K562 (cell line): ENCODE results near the gene TM4SF4.

Experiments used
- MTA2 ChIP-seq: fragments of 450-650 bp; IDR thresholded peaks from 2 replicates; pipeline ENCODE4 v1.6.1; 2016; ENCODE audit warnings: low read depth
- POLR2AphosphoS5 ChIP-seq: IDR thresholded peaks from 2 replicates; pipeline ENCODE4 v1.6.1; 2011; ENCODE audit warnings: mild to moderate bottlenecking, low read depth, low read length, moderate library complexity; ENCODE audit not compliant: control insufficient read depth, insufficient read depth
- TRIM28 ChIP-seq: fragments of 450-650 bp; IDR thresholded peaks from 2 replicates; pipeline ENCODE4 v1.6.1; 2017
- ZFP36 ChIP-seq: fragments of 150-350 bp; IDR thresholded peaks from 2 replicates; pipeline ENCODE4 v1.6.1; 2018; ENCODE audit warnings: low read length, low read depth; ENCODE audit not compliant: partially characterized antibody
- TF ChIP-seq, protein P1 (sequence below), 2 experiments: IDR thresholded peaks; 2 replicates each; pipeline ENCODE4 v1.6.1; 2011; ENCODE audit warnings: borderline replicate concordance in 1 of 2, control low read depth in 1 of 2, low read depth in 1 of 2, low read length in 1 of 2, mild to moderate bottlenecking in 1 of 2, mixed read lengths in 1 of 2, moderate library complexity in 1 of 2; ENCODE audit not compliant: insufficient read depth in 1 of 2, insufficient read length in 1 of 2, poor library complexity in 1 of 2, severe bottlenecking in 1 of 2; ENCODE audit errors: extremely low read depth in 1 of 2

DNA sequence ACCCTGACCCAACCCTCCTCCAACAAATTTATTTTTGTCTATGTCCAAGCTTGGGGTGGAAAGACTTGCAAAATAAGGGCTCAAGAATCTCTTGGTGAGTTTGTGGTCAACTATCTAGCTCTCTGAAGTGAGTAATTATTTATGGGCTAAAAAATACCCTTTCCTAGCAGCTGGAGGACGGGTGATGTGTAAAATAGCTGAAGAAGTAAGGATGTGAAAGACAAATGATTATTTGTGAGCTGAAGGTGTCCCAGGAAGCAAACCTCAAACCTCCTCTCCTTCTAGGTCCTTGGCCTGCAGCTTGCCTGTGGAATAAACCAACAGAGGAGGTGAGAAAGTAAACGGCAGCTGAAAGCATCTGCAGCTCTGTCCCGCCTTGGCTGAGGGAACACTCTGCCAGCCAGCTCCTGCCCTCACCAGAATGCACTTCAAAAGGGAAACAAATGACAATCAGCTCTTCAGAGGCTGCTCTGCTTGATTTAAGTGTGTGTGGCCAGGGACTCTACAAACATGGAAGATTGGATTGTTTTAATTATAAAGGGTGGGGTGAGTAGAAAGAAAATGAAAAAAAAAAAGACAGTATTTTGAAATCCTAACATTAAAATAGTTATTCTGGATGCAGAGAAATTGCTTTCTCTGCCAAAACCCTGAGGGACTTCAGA, 60.3 kb downstream of the TM4SF4 start:
- TF ChIP-seq ZFP36 (no peak), POLR2AphosphoS5 (no peak), TRIM28 (no peak), MTA2 (no peak)
- TF ChIP-seq, protein P1, sequence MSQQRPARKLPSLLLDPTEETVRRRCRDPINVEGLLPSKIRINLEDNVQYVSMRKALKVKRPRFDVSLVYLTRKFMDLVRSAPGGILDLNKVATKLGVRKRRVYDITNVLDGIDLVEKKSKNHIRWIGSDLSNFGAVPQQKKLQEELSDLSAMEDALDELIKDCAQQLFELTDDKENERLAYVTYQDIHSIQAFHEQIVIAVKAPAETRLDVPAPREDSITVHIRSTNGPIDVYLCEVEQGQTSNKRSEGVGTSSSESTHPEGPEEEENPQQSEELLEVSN (IDR thresholded peaks at IDR 0.05; ENCODE audit: borderline replicate concordance in 1 of 2, extremely low read depth in 1 of 2, insufficient read depth in 1 of 2, insufficient read length in 1 of 2, low read depth in 1 of 2, low read length in 1 of 2, poor library complexity in 1 of 2, severe bottlenecking in 1 of 2), result no peak
